ENCODE results near the gene PNMA6F. TPM values are rescaled to one million over a fixed set of nuclear protein-coding genes. Genes with fewer than 3 reads are reported as not detected.

PNMA6F gene
- total RNA-seq, 2 experiments from 2014 or later, result not detected

GRCh38 chrX:153366878-153367538 is 45.4 kb upstream of the PNMA6F start:
- POLR2A ChIA-PET, result no interaction called here
- Histone ChIP-seq H3K9me3 (ENCODE audit: control insufficient read depth in 1 of 2, insufficient read depth in 1 of 2, low read length in 2 of 2) (no peaks in the 10 kb centered on the region), H3K4me3 (ENCODE audit: low read length) (no peak overlapping the region), H3K27ac (ENCODE audit: low read depth in 1 of 2, low read length in 2 of 2) (no peak overlapping the region), H3K4me1 (ENCODE audit: insufficient read depth, low read length) (no peaks in the 10 kb centered on the region), H3K27me3 (ENCODE audit: control insufficient read depth in 1 of 2, insufficient read depth in 2 of 2, low read length in 2 of 2) (no peaks in the 10 kb centered on the region), H3K36me3 (ENCODE audit: insufficient read depth, low read length) (no peaks in the 10 kb centered on the region)
- Mint-ChIP-seq H3K27me3 (no peaks in the 10 kb centered on the region), H3K4me1 (ENCODE audit: low read depth) (no peaks in the 10 kb centered on the region), H3K4me3 (no peak overlapping the region), H3K36me3 (ENCODE audit: low read depth) (no peaks in the 10 kb centered on the region), H3K9me3 (no peaks in the 10 kb centered on the region), H3K27ac (no peak overlapping the region)
- TF ChIP-seq CTCF (IDR thresholded peaks at IDR 0.05), result no peak
- intact Hi-C loops (cut with DNase I, micrococcal nuclease), result no loop called here
- CTCF ChIA-PET, result no interaction called here
- ATAC-seq (ENCODE audit: poor library complexity) (no peak), DNase-seq (no peak)

- Histone ChIP-seq H3K4me3 (ENCODE audit: low read length) (no peak overlapping the region), H3K9me3 (ENCODE audit: control insufficient read depth in 1 of 2, insufficient read depth in 1 of 2, low read length in 2 of 2) (no peaks in the 10 kb centered on the region), H3K27ac (ENCODE audit: low read depth in 1 of 2, low read length in 2 of 2) (no peak overlapping the region), H3K4me1 (ENCODE audit: insufficient read depth, low read length) (no peaks in the 10 kb centered on the region), H3K27me3 (ENCODE audit: control insufficient read depth in 1 of 2, insufficient read depth in 2 of 2, low read length in 2 of 2) (no peaks in the 10 kb centered on the region), H3K36me3 (ENCODE audit: insufficient read depth, low read length) (no peaks in the 10 kb centered on the region)
- Mint-ChIP-seq H3K27ac (no peak overlapping the region), H3K9me3 (no peaks in the 10 kb centered on the region), H3K36me3 (ENCODE audit: low read depth) (no peaks in the 10 kb centered on the region), H3K4me1 (ENCODE audit: low read depth) (no peaks in the 10 kb centered on the region), H3K27me3 (no peaks in the 10 kb centered on the region), H3K4me3 (no peak overlapping the region)
- intact Hi-C loops (cut with DNase I, micrococcal nuclease), result no loop called here
- ChIA-PET CTCF (interaction anchor here (0.6 kb wide), 1 partner anchor 63 kb away, joined by 3 read pairs; no protein-coding TSS in a partner anchor), POLR2A (no interaction called here)
- no peak for DNase-seq
- no peak for TF ChIP-seq CTCF (IDR thresholded peaks at IDR 0.05)
- ATAC-seq (ENCODE audit: poor library complexity), result no peak
Measured at GRCh38 chrX:153366119-153366518, 44.6 kb upstream of the PNMA6F start.

GRCh38 chrX:153365670-153366069 is 44.1 kb upstream of the PNMA6F start:
- H3K27ac ChIP-seq (ENCODE audit: low read depth in 1 of 2, low read length in 2 of 2), result no peak overlapping the region
- ATAC-seq (ENCODE audit: poor library complexity), result no peak
- TF ChIP-seq CTCF (IDR thresholded peaks at IDR 0.05), result no peak
- Mint-ChIP-seq H3K4me3 (no peak overlapping the region), H3K27me3 (no peaks in the 10 kb centered on the region), H3K9me3 (no peaks in the 10 kb centered on the region), H3K4me1 (ENCODE audit: low read depth) (no peaks in the 10 kb centered on the region), H3K27ac (no peak overlapping the region), H3K36me3 (ENCODE audit: low read depth) (peaks cover 4% of the 10 kb centered on the region)
- no peak overlapping the region for H3K4me3 ChIP-seq (ENCODE audit: low read length)
- ChIA-PET POLR2A (no interaction called here), CTCF (no interaction called here)
- DNase-seq, result no peak
- no peaks in the 10 kb centered on the region for H3K9me3 ChIP-seq (ENCODE audit: control insufficient read depth in 1 of 2, insufficient read depth in 1 of 2, low read length in 2 of 2)
- H3K27me3 ChIP-seq (ENCODE audit: control insufficient read depth in 1 of 2, insufficient read depth in 2 of 2, low read length in 2 of 2), result no peaks in the 10 kb centered on the region
- no peaks in the 10 kb centered on the region for H3K4me1 ChIP-seq (ENCODE audit: insufficient read depth, low read length)
- no peaks in the 10 kb centered on the region for H3K36me3 ChIP-seq (ENCODE audit: insufficient read depth, low read length)
- intact Hi-C loops (cut with DNase I, micrococcal nuclease), result no loop called here

All from CD4-positive, alpha-beta T cell (primary cell).